ENCODE data around the gene CYP1B1.
A peak's percentile ranks its signal among the peaks of the same experiment; 100 is the strongest.

CYP1B1 gene

DNA sequence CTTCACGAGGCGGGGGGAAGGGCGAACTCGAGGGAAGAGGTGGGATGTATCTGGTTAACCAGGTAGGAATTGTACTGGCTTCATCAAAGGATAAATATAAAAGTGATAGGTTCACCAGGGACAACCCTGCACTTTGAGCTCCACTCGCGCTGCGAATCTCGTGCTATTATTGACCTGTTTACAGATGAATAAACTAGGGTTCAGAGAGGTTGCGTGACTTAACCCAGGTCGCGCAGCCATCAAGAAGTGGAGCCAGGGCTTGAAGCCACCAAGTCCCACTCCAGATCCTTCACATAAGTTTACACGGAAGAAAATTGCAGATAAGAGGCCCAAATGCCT, 1.4 kb upstream of the CYP1B1 start:
- TF ChIP-seq, protein P1, sequence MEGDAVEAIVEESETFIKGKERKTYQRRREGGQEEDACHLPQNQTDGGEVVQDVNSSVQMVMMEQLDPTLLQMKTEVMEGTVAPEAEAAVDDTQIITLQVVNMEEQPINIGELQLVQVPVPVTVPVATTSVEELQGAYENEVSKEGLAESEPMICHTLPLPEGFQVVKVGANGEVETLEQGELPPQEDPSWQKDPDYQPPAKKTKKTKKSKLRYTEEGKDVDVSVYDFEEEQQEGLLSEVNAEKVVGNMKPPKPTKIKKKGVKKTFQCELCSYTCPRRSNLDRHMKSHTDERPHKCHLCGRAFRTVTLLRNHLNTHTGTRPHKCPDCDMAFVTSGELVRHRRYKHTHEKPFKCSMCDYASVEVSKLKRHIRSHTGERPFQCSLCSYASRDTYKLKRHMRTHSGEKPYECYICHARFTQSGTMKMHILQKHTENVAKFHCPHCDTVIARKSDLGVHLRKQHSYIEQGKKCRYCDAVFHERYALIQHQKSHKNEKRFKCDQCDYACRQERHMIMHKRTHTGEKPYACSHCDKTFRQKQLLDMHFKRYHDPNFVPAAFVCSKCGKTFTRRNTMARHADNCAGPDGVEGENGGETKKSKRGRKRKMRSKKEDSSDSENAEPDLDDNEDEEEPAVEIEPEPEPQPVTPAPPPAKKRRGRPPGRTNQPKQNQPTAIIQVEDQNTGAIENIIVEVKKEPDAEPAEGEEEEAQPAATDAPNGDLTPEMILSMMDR (conservative IDR thresholded peaks at IDR 0.05; ENCODE audit: low read depth, low read length) = no peak
- H3K4me3 ChIP-seq (ENCODE audit: low read length) = peak overlapping the region; percentile 36
- DNase-seq (ENCODE audit: low read depth) = no peak

DNA sequence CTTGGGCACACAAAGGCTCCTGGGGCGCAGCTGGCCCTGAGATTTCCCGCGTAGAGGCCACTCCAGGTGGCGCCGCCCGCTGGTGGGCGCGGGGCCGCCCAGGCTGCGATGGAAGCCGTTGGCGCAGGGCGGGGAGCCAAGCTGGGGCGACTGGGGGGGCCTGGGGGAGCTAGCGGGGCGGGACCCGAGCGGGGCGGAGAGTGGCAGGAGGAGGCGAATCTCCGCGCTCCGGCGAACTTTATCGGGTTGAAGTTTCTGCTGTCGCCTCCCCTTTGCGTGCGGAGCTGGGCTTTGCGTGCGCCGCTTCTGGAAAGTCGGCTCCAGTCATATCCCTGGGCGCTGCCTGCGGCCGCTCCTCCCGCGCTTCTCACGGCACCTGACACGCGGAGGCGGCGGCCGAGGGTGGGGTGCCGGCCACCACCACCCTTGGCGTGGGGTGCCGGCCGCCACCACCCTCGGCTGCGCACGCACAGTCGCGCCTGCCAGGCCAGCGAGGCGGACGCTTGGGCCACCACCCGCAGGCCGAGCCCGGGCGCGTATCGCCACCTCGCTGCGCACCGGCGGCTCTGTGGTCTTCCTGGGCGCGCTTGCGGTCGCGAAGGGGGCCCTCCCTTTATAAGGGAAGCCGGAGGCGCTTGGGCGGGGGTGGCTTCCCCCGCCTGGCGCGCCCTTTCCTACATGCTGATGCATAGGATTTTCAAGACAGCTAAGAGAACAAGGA, 919 bp upstream of the CYP1B1 start:
- TF ChIP-seq, protein P1 (conservative IDR thresholded peaks at IDR 0.05; ENCODE audit: low read depth, low read length) = peak; percentile 40
- DNase-seq (ENCODE audit: low read depth) = no peak
- peak overlapping the region; percentile 49 for H3K4me3 ChIP-seq (ENCODE audit: low read length)

DNA sequence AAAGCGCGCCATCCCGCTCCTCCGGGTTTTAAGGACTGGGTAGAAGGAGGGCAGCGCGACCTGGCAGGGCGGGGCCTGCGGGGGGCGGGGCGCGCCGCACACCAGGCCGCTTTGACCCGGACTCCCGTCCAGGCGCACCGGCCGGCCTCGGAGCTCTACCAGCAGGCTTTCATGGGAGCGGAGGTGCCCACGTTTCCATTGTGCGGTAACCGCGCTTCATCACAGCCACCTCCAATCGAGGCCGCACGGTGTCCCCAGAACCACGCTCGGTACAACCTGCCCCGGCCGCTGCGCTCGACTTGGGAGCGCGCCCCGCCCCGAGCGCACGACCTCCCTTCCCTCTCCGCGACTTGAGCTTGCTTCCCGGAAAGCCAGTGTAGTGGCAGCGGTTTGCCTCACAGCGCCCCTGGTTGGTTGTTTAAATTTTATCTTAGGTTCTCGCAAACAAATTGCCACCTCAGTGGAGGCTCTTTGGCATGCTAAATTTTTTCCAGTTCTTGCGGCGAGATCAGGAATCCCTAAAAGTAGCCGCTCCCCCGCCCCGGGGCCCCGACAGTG, 280 bp upstream of the CYP1B1 start:
- DNase-seq (ENCODE audit: low read depth) = no peak
- TF ChIP-seq, protein P1 (conservative IDR thresholded peaks at IDR 0.05; ENCODE audit: low read depth, low read length) = peak; percentile 8
- peak overlapping the region; percentile 49 for H3K4me3 ChIP-seq (ENCODE audit: low read length)

DNA sequence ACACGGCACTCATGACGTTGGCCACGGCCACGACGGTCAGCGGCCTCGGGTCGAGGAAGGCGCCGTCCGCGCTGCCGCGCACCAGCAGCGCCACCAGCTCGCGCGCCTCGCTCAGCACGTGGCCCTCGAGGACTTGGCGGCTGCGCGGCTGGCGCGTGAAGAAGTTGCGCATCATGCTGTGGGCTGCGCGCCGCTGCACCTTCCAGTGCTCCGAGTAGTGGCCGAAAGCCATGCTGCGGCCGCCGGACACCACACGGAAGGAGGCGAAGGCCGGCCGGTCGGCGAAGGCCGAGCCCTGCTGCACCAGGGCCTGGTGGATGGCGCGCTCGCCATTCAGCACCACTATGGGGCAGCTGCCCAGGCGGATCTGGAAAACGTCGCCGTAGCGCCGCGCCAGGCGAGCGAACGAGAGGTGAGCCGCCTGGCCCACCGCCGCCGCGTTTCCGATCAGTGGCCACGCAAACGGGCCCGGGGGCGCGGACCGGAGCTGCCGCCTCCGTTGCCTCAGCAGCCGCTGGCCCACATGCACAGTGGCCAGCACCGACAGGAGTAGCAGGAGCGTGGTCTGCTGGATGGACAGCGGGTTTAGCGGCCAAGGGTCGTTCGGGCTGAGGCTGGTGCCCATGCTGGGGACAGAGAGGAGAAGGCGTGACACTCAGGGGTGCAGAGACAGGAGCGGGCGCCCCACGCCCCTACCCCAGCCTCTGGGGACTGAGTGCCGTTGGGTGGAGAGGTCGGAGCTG, 1.0 kb downstream of the CYP1B1 start:
- H3K4me3 ChIP-seq (ENCODE audit: low read length) = peak overlapping the region; percentile 49
- TF ChIP-seq, protein P1 (conservative IDR thresholded peaks at IDR 0.05; ENCODE audit: low read depth, low read length) = no peak
- DNase-seq (ENCODE audit: low read depth) = no peak

DNA sequence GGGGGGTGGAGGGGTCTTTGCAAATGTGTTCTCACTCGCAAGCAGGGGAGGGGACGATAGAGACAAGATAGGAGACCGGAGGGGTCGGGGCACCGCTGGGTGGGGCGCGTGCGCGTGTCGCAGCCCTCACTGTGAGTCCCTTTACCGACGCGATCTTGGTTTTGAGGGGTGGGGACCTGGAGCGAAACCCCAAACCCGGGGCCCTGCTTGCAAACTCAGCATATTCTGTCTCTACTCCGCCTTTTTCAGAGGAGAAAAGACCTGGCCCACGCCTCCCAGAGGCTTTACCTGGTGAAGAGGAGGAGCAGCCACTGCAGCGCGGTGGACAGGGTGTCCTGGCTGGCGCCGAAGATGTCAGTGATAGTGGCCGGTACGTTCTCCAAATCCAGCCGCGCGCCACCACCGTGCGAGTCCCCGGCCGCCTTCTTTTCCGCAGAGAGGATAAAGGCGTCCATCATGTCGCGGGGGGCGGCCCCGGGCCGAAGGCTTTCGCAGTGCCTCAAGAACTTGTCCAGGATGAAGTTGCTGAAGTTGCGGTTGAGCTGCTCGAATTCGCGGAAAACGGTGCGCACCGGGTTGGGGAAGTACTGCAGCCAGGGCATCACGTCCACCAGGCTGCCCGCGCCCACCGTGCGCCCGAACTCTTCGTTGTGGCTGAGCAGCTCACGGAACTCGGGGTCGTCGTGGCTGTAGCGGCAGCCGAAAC, 1.7 kb downstream of the CYP1B1 start:
- no peak for DNase-seq (ENCODE audit: low read depth)
- peak overlapping the region; percentile 49 for H3K4me3 ChIP-seq (ENCODE audit: low read length)
- TF ChIP-seq, protein P1 (conservative IDR thresholded peaks at IDR 0.05; ENCODE audit: low read depth, low read length) = no peak

DNA sequence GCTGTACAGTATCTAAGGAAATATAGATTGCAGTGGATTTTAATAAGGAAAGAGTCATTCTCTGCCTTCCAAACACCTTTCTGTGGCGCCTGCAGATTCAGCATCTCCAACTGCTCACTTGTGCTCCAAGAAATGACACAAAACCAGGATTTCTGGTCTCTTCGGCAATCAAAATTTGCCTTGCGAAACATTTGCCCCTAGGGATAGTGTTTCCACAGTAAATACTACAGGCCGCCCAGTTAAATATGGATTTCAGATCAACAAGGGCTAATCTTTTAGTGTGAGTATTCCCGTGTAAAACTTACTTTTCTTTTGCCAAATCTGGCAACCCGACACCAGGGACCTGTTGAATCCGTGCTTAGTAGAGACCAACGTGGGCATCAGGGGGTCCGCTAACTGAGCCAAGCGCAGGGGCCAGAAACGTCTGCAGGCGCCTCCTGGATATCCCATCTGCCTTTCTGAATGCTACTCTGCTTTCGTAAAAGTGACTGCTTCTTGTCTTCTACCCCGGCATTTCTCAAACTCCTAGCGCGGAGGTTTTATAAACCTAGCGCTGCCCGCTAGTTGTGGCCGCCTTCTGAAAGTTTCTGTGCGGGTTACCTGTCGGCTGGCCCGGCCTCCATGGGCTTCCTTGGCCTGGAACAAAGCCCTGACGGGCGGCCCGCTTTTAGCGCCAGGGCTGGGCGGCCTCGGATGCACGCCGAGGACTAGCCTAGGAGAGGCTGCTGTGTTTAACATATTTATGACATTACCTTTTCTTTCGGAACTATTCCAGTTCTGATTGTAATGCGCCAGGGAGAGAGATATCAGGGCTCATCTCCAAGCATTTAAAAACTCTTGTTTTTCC, 2.5 kb downstream of the CYP1B1 start:
- TF ChIP-seq, protein P1 (conservative IDR thresholded peaks at IDR 0.05; ENCODE audit: low read depth, low read length) = no peak
- DNase-seq (ENCODE audit: low read depth) = no peak
- peak overlapping the region; percentile 49 for H3K4me3 ChIP-seq (ENCODE audit: low read length)

Measured in retinal pigment epithelial cell (primary cell).